Left lung (tissue), 14 donors: ENCODE measurements around the gene ARFGAP1. TPM values are rescaled to one million over a fixed set of nuclear protein-coding genes. Genes with fewer than 3 reads are reported as not detected.

Experiments
- ATAC-seq: fragments of 200-7000 bp; cut with Tn5 transposase; one replicate; pipeline ENCODE4 v1.9.1; 2020; ENCODE audit warnings: moderate library complexity
- DNase-seq, 4 donors: peaks; one replicate each; pipeline ENCODE4 v3.0.0-alpha.2; 2013 to 2020
- H3K27ac ChIP-seq, 2 donors: fragments of 200-600 bp; sonication (generic) in 1 of 2; one replicate each; pipeline versions ENCODE4 v1.5.0 to v1.8.0; 2020 to 2021
- H3K27me3 ChIP-seq, 2 donors: fragments of 200-600 bp; sonication (generic) in 1 of 2; one replicate each; pipeline versions ENCODE4 v1.5.0 to v1.8.0; 2020 to 2021
- H3K36me3 ChIP-seq, 2 donors: fragments of 200-600 bp; sonication (generic) in 1 of 2; one replicate each; pipeline versions ENCODE4 v1.5.0 to v1.8.0; 2020 to 2021
- H3K4me1 ChIP-seq, 2 donors: fragments of 200-600 bp; one replicate each; pipeline ENCODE4 v1.8.0; 2021
- H3K4me3 ChIP-seq, 2 donors: fragments of 200-600 bp; sonication (generic) in 1 of 2; one replicate each; pipeline versions ENCODE4 v1.5.0 to v1.8.0; 2020 to 2021; ENCODE audit warnings: mild to moderate bottlenecking in 1 of 2
- H3K9me3 ChIP-seq, 2 donors: fragments of 200-600 bp; sonication (generic) in 1 of 2; one replicate each; pipeline versions ENCODE4 v1.5.0 to v1.8.0; 2020 to 2021
- intact Hi-C, 2 donors: fragments of 100-400 bp; cut with DNase I; formaldehyde crosslinking; loops; one replicate each; pipeline versions ENCODE4 v1.11.2 to v1.14.2; 2022
- long read RNA-seq, 12 donors: library from polyadenylated mRNA in 2 of 12; unstranded in 2 of 12; transcript quantifications; one replicate each; pipeline ENCODE4 v2.0.0 and lab custom pipeline, GENCODE V29; 2019 to 2026
- polyA plus RNA-seq, 6 donors: library from polyadenylated mRNA; unstranded; fragments of 120-200 nt; gene quantifications; one replicate each; pipeline ENCODE4 v1.2.1, GENCODE V29; 2013; ENCODE audit not compliant: insufficient read length in 6 of 6
- total RNA-seq, 2 donors: library from RNA; stranded (reverse); fragmentation: NEBNext Ultra II Directional; extraction: Animal tissue kit (Norgen Biotek cat#: 25700); gene quantifications; one replicate each; pipeline ENCODE4 v1.2.1, GENCODE V29; 2021
- TF ChIP-seq, protein P1 (sequence below), 2 donors: fragments of 200-600 bp; sonication (generic) in 1 of 2; IDR thresholded peaks; one replicate each; pipeline versions ENCODE4 v1.5.0 to v1.8.0; 2021; ENCODE audit warnings: antibody characterized with exemption in 2 of 2
- donor health status: DM: no; HTN: yes; CAD: no.
- donor health status: DM: no; HTN: no; CAD: no.

ARFGAP1 gene
- total RNA-seq, result 10 to 100 TPM; 78.1 to 87.5 TPM
- polyA plus RNA-seq, result 10 to 100 TPM; 53.1 to 87.2 (median 66.5) TPM
- long read RNA-seq, donor 1, transcript ARFGAP1-203 (13 exons, 3,281 nt), result major isoform, 11 of 18 reads
- long read RNA-seq, donor 1, partial matches to known transcripts, result 0 of 18 reads
- long read RNA-seq, donor 1, other reads (novel, unspliced or antisense), result 0 of 18 reads
- long read RNA-seq, donor 2, transcript ARFGAP1-203 (13 exons, 3,281 nt), result major isoform, 8 of 12 reads
- long read RNA-seq, donor 2, partial matches to known transcripts, result 0 of 12 reads
- long read RNA-seq, donor 2, other reads (novel, unspliced or antisense), result 0 of 12 reads
- long read RNA-seq, donor 3, partial matches to known transcripts, result 0 of 7 reads
- long read RNA-seq, donor 3, other reads (novel, unspliced or antisense), result 0 of 7 reads
- long read RNA-seq, donor 4, partial matches to known transcripts, result 1 of 12 reads
- long read RNA-seq, donor 4, other reads (novel, unspliced or antisense), result 9 of 12 reads
- long read RNA-seq, donor 5, partial matches to known transcripts, result 0 of 5 reads
- long read RNA-seq, donor 5, other reads (novel, unspliced or antisense), result 0 of 5 reads
- long read RNA-seq, donor 6, transcript ARFGAP1-203 (13 exons, 3,281 nt), result major isoform, 8 of 9 reads
- long read RNA-seq, donor 6, partial matches to known transcripts, result 0 of 9 reads
- long read RNA-seq, donor 6, other reads (novel, unspliced or antisense), result 0 of 9 reads
- long read RNA-seq, donor 7, partial matches to known transcripts, result 8 of 12 reads
- long read RNA-seq, donor 7, other reads (novel, unspliced or antisense), result 0 of 12 reads
- long read RNA-seq, donor 8, partial matches to known transcripts, result 23 of 32 reads
- long read RNA-seq, donor 8, other reads (novel, unspliced or antisense), result 0 of 32 reads
- long read RNA-seq, donor 9, result 0 reads
- long read RNA-seq, donor 10, partial matches to known transcripts, result 0 of 9 reads
- long read RNA-seq, donor 10, other reads (novel, unspliced or antisense), result 9 of 9 reads
- long read RNA-seq, donor 11, partial matches to known transcripts, result 0 of 9 reads
- long read RNA-seq, donor 11, other reads (novel, unspliced or antisense), result 0 of 9 reads
- long read RNA-seq, donor 12, partial matches to known transcripts, result 0 of 7 reads
- long read RNA-seq, donor 12, other reads (novel, unspliced or antisense), result 0 of 7 reads

DNA sequence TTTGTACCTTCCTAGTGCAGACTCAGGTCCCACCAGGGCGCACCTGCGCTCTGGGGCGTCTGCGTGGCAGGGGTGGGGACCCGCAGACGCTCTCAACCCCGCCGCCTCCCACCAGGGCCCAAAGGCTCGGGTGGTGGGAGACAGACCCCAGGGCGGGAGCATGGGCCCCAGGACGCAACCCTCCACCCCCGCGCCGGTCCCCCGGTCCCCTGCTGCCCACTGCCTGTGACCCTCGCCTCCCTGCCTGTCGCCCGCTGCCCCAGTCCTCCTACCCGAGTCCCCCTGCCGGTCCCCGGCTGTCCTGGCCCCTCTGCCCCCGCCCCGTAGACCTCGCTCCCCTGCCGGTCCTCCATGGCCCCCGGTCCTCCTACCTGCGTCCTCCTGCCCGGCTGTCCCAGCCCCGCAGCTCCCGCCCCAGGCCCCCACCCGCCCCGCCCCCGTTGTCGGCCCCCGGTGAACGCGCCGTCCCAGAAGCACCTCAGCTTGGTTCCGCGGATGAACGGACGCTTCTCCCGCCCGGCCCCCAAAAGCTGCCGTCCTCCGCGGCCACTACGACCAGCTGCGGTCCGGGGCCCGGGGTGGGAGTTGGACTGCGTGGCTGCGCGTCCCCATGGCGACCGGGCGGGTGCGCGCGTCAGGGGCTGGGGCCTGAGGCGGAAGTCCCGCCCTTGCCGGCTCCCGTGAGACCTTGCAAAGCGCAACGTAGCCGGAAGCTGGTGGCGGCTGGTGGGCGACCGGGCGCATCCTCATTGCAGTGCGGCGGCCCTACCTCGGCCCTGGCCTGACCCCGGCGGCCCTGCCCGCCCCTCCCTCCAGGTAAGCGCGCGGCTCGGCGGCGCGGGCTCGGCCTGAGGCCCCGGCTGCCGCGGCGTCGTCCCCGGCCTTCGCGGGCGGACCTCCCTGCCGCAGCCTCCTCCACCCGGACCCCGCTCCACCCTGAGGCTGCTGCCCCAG lies at the start of gene ARFGAP1:
TSS of gene ARFGAP1 (plus strand) at position 709 of the 954 bp plus-strand sequence. CDS start 2,768 bp downstream, outside the sequence.
- intact Hi-C loops, result no loop called here
- peak within 1 kb of the TSS; percentile 53 to 63 for H3K27ac ChIP-seq
- ATAC-seq, result peak; percentile 98
- H3K9me3 ChIP-seq, result no peaks in the 10 kb centered on the region
- peak within 1 kb of the TSS; percentile 68 to 90 for H3K4me3 ChIP-seq
- TF ChIP-seq, protein P1, sequence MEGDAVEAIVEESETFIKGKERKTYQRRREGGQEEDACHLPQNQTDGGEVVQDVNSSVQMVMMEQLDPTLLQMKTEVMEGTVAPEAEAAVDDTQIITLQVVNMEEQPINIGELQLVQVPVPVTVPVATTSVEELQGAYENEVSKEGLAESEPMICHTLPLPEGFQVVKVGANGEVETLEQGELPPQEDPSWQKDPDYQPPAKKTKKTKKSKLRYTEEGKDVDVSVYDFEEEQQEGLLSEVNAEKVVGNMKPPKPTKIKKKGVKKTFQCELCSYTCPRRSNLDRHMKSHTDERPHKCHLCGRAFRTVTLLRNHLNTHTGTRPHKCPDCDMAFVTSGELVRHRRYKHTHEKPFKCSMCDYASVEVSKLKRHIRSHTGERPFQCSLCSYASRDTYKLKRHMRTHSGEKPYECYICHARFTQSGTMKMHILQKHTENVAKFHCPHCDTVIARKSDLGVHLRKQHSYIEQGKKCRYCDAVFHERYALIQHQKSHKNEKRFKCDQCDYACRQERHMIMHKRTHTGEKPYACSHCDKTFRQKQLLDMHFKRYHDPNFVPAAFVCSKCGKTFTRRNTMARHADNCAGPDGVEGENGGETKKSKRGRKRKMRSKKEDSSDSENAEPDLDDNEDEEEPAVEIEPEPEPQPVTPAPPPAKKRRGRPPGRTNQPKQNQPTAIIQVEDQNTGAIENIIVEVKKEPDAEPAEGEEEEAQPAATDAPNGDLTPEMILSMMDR (IDR thresholded peaks at IDR 0.05), result no peak
- peak; percentile 92 to 98 (median 94) for DNase-seq
- peaks cover 4 to 30% of the 10 kb centered on the region in 2 donors for H3K4me1 ChIP-seq
- H3K36me3 ChIP-seq, result peaks cover 0 to 19% of the 10 kb centered on the region in 2 donors
- H3K27me3 ChIP-seq, result peaks cover 0 to 19% of the 10 kb centered on the region in 2 donors

DNA sequence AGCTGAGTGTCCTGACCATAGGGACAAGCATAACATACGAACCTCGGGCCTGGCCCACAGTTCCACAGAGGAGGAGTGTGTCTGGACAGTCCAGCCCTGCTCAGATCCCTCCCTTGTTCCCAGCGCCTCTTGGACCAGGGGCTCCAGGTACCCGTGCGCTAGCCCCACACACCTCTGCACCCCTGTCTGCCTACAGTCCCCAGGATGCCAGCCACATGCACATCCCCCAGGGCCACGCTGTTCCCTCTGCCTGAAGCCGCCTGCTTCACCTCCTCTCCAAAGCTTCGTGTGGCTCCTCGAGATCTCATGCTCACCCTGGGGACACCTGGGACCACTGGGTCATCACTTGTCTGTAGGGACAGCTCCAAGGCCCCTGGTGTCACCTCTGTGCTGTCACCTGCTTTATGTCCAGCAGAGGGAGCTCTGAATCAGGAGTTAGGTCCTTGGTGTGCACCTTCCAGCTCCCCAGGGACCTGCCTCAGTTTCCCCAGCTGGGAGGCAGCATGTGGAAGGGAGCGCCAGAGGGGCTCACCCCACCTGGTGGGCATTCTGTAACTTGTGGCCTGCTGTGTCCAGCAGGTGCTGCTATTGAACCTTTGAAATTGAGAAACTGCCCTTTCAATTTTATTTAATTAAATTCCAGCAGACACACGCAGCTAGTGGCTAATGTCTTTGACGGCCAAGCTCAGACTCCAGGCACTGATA lies 49.3 kb upstream of the ARFGAP1 start:
- DNase-seq (peak in 1 of 4 donors; percentile 23), ATAC-seq (peak; percentile 61)
- no peak overlapping the region for H3K4me3 ChIP-seq
- H3K4me1 ChIP-seq, result peaks cover 0 to 4% of the 10 kb centered on the region in 2 donors
- no peaks in the 10 kb centered on the region for H3K9me3 ChIP-seq
- H3K27ac ChIP-seq, result no peak overlapping the region
- H3K36me3 ChIP-seq, result no peaks in the 10 kb centered on the region
- TF ChIP-seq, protein P1 (IDR thresholded peaks at IDR 0.05), result peak; percentile 70 to 72
- intact Hi-C loops, result no loop called here
- H3K27me3 ChIP-seq, result peaks cover 0 to 22% of the 10 kb centered on the region in 2 donors

DNA sequence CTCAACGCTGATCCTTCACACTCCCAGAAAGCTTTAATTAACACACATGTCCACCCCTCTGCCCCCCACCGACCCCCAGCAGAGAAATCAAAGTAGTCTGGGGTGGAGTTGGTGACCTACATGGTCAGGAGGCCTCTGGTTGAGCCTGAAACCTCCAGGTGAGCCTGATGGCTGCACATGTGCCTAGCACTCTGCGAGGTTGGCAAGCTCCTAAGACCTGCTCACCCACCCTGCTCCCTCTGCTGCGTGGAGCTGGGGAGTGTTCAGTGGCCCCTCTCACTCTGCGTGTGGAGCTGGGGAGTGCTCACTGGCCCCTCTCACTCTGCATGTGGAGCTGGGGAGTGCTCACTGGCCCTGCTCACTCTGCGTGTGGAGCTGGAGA lies 48.8 kb upstream of the ARFGAP1 start:
- no peak overlapping the region for H3K27ac ChIP-seq
- intact Hi-C loops, result no loop called here
- no peak for DNase-seq
- peaks cover 3 to 27% of the 10 kb centered on the region in 2 donors for H3K27me3 ChIP-seq
- no peak for ATAC-seq
- H3K4me3 ChIP-seq, result no peak overlapping the region
- TF ChIP-seq, protein P1 (IDR thresholded peaks at IDR 0.05), result no peak
- H3K36me3 ChIP-seq, result no peaks in the 10 kb centered on the region
- H3K9me3 ChIP-seq, result no peaks in the 10 kb centered on the region
- peaks cover 0 to 4% of the 10 kb centered on the region in 2 donors for H3K4me1 ChIP-seq
